Skeletal muscle satellite cell (primary cell): ENCODE measurements around the gene NTN4. TPM values are rescaled to one million over a fixed set of nuclear protein-coding genes. Genes with fewer than 3 reads are reported as not detected.
A peak's percentile ranks its signal among the peaks of the same experiment; 100 is the strongest.

Experiments used
- H3K27me3 ChIP-seq: 2 replicates; pipeline ENCODE4 v1.7.0; 2013; ENCODE audit warnings: low read length; ENCODE audit not compliant: control insufficient read depth, insufficient read depth
- H3K36me3 ChIP-seq: 2 replicates; pipeline ENCODE4 v1.7.0; 2013; ENCODE audit warnings: mild to moderate bottlenecking, control low read depth, low read length; ENCODE audit not compliant: insufficient read depth
- H3K4me1 ChIP-seq: 2 replicates; pipeline ENCODE4 v1.7.0; 2013; ENCODE audit warnings: low read length; ENCODE audit not compliant: control insufficient read depth, insufficient read depth
- H3K4me2 ChIP-seq: 2 replicates; pipeline ENCODE4 v1.7.0; 2013; ENCODE audit warnings: mild to moderate bottlenecking, low read length
- H3K4me3 ChIP-seq: 2 replicates; pipeline ENCODE4 v1.7.0; 2013; ENCODE audit warnings: low read length
- H3K9ac ChIP-seq: 2 replicates; pipeline ENCODE4 v1.7.0; 2013; ENCODE audit warnings: mild to moderate bottlenecking, low read depth, low read length, moderate library complexity
- H3K9me3 ChIP-seq: replicated peaks from 2 replicates; pipeline ENCODE4 v1.7.0; 2013; ENCODE audit warnings: mild to moderate bottlenecking, control low read depth, low read length
- total RNA-seq: library from RNA; depleted of rRNA; stranded (reverse); fragments of >200 nt; gene quantifications from 2 replicates; pipeline ENCODE4 v1.2.3, GENCODE V29; 2012; rRNA removed

NTN4 gene
- total RNA-seq: 9.6 and 19.3 TPM in 2 replicates

- peaks cover 22% of the 10 kb centered on the region for H3K36me3 ChIP-seq
- peaks cover 39% of the 10 kb centered on the region for H3K4me1 ChIP-seq
- no peaks in the 10 kb centered on the region for H3K9me3 ChIP-seq
- H3K9ac ChIP-seq: peak within 1 kb of the TSS; percentile 98
- peak within 1 kb of the TSS; percentile 80 for H3K4me3 ChIP-seq
- no peaks in the 10 kb centered on the region for H3K27me3 ChIP-seq
- H3K4me2 ChIP-seq: peak within 1 kb of the TSS; percentile 93
Measured at GRCh38 chr12:95790033-95790916, at the start of gene NTN4. NTN4 (minus strand) TSS chr12:95790764; CDS start chr12:95790309, 455 bp downstream.

- H3K36me3 ChIP-seq: no peaks in the 10 kb centered on the region
- H3K27me3 ChIP-seq: peaks cover 32% of the 10 kb centered on the region
- H3K9me3 ChIP-seq: no peaks in the 10 kb centered on the region
- H3K4me1 ChIP-seq: peaks cover 15% of the 10 kb centered on the region
- H3K4me3 ChIP-seq: no peak overlapping the region
- peak overlapping the region; percentile 29 for H3K4me2 ChIP-seq
- no peak overlapping the region for H3K9ac ChIP-seq
Measured at GRCh38 chr12:95838125-95838524, 47.6 kb upstream of the NTN4 start.

- Histone ChIP-seq H3K4me1 (peaks cover 15% of the 10 kb centered on the region), H3K9me3 (no peaks in the 10 kb centered on the region), H3K36me3 (no peaks in the 10 kb centered on the region), H3K27me3 (peaks cover 36% of the 10 kb centered on the region), H3K4me2 (peak overlapping the region; percentile 29), H3K4me3 (no peak overlapping the region), H3K9ac (no peak overlapping the region)
Measured at GRCh38 chr12:95837240-95838038, 46.9 kb upstream of the NTN4 start.

GRCh38 chr12:95836630-95837239, 46.2 kb upstream of the NTN4 start:
- Histone ChIP-seq H3K4me2 (no peak overlapping the region), H3K36me3 (no peaks in the 10 kb centered on the region), H3K4me3 (no peak overlapping the region), H3K9ac (no peak overlapping the region), H3K9me3 (no peaks in the 10 kb centered on the region), H3K4me1 (peaks cover 15% of the 10 kb centered on the region), H3K27me3 (peaks cover 41% of the 10 kb centered on the region)

- no peak overlapping the region for H3K4me2 ChIP-seq
- no peak overlapping the region for H3K9ac ChIP-seq
- H3K27me3 ChIP-seq: peaks cover 46% of the 10 kb centered on the region
- H3K36me3 ChIP-seq: no peaks in the 10 kb centered on the region
- H3K4me3 ChIP-seq: no peak overlapping the region
- no peaks in the 10 kb centered on the region for H3K9me3 ChIP-seq
- peaks cover 15% of the 10 kb centered on the region for H3K4me1 ChIP-seq
Measured at GRCh38 chr12:95836185-95836609, 45.6 kb upstream of the NTN4 start.

- Histone ChIP-seq H3K4me3 (no peak overlapping the region), H3K9ac (no peak overlapping the region), H3K9me3 (no peaks in the 10 kb centered on the region), H3K4me2 (no peak overlapping the region), H3K27me3 (peaks cover 61% of the 10 kb centered on the region), H3K36me3 (no peaks in the 10 kb centered on the region), H3K4me1 (peaks cover 15% of the 10 kb centered on the region)
Measured at GRCh38 chr12:95834572-95834971, 44.0 kb upstream of the NTN4 start.

GRCh38 chr12:95830335-95831089, 39.9 kb upstream of the NTN4 start:
- peaks cover 4% of the 10 kb centered on the region for H3K4me1 ChIP-seq
- H3K9ac ChIP-seq: no peak overlapping the region
- H3K27me3 ChIP-seq: peaks cover 65% of the 10 kb centered on the region
- no peak overlapping the region for H3K4me3 ChIP-seq
- H3K36me3 ChIP-seq: no peaks in the 10 kb centered on the region
- H3K4me2 ChIP-seq: no peak overlapping the region
- H3K9me3 ChIP-seq: no peaks in the 10 kb centered on the region

- Histone ChIP-seq H3K4me2 (no peak overlapping the region), H3K36me3 (no peaks in the 10 kb centered on the region), H3K4me1 (peaks cover 4% of the 10 kb centered on the region), H3K27me3 (peaks cover 58% of the 10 kb centered on the region), H3K4me3 (no peak overlapping the region), H3K9ac (no peak overlapping the region), H3K9me3 (no peaks in the 10 kb centered on the region)
Measured at GRCh38 chr12:95829395-95829794, 38.8 kb upstream of the NTN4 start.

GRCh38 chr12:95820096-95820703, 29.6 kb upstream of the NTN4 start:
- no peaks in the 10 kb centered on the region for H3K4me1 ChIP-seq
- peaks cover 21% of the 10 kb centered on the region for H3K27me3 ChIP-seq

GRCh38 chr12:95815632-95816212, 25.2 kb upstream of the NTN4 start:
- Histone ChIP-seq H3K9ac (no peak overlapping the region), H3K9me3 (no peaks in the 10 kb centered on the region), H3K4me2 (no peak overlapping the region), H3K36me3 (no peaks in the 10 kb centered on the region), H3K4me1 (no peaks in the 10 kb centered on the region), H3K27me3 (no peaks in the 10 kb centered on the region), H3K4me3 (no peak overlapping the region)

More at GRCh38 chr12:95820096-95820703, 29.6 kb upstream of the NTN4 start:
- Histone ChIP-seq H3K4me3 (no peak overlapping the region), H3K9ac (no peak overlapping the region), H3K36me3 (no peaks in the 10 kb centered on the region), H3K9me3 (no peaks in the 10 kb centered on the region), H3K4me2 (no peak overlapping the region)
